KOPT-K1 (cell line): Measurements from ENCODE around the gene CAPN10.

Experiments used
- H3K27ac ChIP-seq: fragments of 200-600 bp; sonication (generic); 2 replicates; pipeline ENCODE4 v1.5.1; 2016; ENCODE audit warnings: antibody characterized with exemption, mild to moderate bottlenecking, low read depth, low read length; ENCODE audit not compliant: poor library complexity, severe bottlenecking
- H3K36me3 ChIP-seq: fragments of 200-600 bp; sonication (generic); 2 replicates; pipeline ENCODE4 v1.5.1; 2017; ENCODE audit warnings: antibody characterized with exemption, mild to moderate bottlenecking, low read length, moderate library complexity; ENCODE audit not compliant: insufficient read depth
- H3K9me3 ChIP-seq: fragments of 200-600 bp; sonication (generic); 2 replicates; pipeline ENCODE4 v1.5.1; 2017; ENCODE audit warnings: antibody characterized with exemption, low read length, mild to moderate bottlenecking; ENCODE audit not compliant: insufficient read depth, poor library complexity, severe bottlenecking

The CAPN10 gene

DNA sequence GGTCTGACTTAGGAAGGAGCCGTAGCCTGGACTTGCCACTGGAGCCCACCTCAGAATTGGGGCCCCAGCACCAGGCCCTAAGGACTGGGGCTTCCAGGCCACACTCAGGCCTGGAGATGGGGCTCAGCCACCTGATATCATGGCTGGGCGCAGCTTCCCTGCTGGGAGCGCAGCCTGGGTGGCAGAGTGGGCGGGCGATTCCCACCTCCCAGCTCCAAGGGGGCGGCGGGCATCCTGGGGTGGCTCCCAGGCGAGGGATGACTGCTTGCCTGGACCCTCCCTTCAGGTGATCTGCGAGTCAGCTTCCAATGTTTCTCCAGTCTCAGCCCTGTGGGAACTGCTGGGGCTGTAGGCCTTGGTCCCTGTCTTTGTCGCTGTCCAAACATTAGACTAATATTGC lies 58.8 kb downstream of the CAPN10 start:
- Histone ChIP-seq H3K9me3 (peaks cover 8% of the 10 kb centered on the region), H3K36me3 (no peaks in the 10 kb centered on the region), H3K27ac (no peak overlapping the region)

DNA sequence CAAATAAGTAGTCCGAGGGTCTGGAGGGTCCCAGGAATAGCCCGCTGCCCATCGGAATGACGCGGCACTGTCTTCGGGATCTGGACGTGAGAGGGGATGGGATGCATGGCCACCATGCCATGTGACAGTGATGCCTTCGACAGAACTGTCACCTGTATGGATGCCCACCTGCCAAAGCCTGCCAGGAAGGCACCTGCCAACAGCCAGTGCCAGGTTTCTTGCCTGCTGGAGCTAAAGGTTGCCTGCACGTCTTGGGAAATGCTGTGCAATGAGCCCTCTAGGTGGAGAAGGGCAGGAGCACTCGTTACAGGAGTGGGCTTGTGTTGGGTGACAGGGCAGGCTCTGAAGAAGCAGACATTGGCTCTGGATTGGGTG lies 59.3 kb downstream of the CAPN10 start:
- H3K36me3 ChIP-seq, result no peaks in the 10 kb centered on the region
- H3K27ac ChIP-seq, result no peak overlapping the region
- H3K9me3 ChIP-seq, result peaks cover 12% of the 10 kb centered on the region

DNA sequence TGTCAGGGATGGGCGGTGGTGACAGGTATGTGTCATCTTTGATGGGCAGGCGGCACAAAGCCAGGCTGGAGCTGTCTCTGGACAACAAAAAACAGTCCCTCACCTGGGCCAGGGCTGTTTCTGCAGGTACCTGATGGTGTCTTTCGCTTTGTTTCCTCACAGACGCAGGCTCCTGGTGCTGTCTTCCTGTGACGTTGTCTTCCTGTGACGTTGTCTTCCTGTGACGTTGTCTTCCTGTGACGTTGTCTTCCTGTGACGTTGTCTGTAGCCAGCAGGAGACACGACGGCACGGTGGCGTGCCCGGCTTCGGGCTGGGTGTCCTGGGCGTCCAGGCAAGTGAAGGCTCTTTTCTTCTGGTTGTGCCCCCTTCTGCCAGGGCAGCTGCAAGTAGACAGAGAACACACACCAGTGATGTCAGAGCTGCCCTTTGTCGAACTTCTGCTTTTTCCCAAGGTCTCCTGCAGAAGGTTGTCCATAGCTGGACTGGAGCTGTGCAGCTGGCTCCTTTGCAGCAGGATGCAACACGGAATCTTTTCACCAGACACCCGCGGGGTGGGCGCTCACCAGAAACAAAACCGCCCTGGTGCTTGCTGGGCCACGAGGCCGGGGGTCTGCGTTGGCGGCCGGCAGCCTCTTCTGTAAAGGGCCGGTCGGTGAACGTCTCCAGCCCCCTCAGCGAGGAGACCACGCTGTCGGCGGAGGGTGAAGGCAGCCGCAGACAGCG lies 59.8 kb downstream of the CAPN10 start:
- Histone ChIP-seq H3K27ac (no peak overlapping the region), H3K36me3 (no peaks in the 10 kb centered on the region), H3K9me3 (peaks cover 17% of the 10 kb centered on the region)

DNA sequence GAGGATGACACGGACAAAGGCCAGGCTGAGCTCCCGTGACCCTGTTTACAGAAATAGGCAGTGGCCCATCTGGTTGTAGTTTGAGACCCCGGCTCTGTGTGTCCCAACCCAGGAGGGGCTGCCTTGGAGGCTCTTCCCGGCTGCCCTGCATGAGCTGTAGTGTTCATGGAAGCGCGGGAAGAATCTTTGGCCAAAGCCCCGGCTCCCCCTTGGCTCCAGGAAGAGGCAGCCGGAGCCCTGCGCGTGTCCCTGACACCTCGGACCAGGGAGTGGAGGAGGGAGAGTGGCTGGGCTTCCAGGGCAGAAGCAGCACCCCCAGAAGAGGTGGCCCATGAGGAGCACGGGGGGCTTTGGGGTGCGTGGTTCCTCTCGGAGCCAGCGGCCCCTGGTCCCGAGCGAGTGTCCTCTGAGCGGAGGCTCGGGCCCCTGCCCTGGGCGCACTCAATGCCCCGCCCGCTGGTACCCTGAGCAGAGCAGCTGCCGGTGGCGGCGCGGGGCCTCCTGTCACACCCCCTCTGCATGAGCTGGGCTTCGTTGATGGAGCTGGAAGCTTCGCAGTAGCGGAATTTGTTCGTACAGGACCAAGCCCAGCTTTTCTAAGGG lies 60.5 kb downstream of the CAPN10 start:
- Histone ChIP-seq H3K36me3 (no peaks in the 10 kb centered on the region), H3K9me3 (peaks cover 19% of the 10 kb centered on the region), H3K27ac (no peak overlapping the region)

DNA sequence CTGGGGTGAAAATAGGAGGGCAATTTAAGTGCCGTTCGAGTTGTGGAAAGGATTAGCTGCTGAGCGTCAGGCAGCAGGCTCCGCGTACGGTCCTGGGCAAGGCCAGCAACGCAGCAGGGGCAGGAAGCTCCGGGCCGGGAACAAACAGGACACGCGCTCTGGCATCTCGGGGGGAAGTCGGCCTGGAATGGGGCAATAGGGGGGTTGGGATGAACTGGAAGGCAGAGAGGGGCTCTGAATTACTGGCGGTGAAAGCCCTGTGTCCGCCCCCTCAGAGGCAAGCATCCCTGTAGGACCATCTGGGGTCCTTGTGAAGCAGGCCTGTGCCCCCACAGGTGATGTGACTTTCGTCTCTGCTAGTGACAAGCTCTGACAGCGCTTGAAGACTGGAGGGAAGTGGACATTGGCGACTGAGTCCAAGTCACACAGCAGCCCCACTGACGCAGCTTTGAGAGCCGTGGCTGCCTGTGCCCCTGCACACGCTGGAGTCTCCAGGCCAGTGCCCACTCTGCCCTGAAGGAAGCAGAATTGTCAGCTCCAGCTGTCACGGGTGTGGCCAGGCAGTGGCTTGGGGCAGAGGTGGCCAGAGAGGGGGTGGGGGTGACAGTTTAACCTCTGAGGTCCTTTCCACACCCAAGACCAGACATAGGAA lies 61.1 kb downstream of the CAPN10 start:
- Histone ChIP-seq H3K27ac (no peak overlapping the region), H3K9me3 (peaks cover 16% of the 10 kb centered on the region), H3K36me3 (no peaks in the 10 kb centered on the region)

DNA sequence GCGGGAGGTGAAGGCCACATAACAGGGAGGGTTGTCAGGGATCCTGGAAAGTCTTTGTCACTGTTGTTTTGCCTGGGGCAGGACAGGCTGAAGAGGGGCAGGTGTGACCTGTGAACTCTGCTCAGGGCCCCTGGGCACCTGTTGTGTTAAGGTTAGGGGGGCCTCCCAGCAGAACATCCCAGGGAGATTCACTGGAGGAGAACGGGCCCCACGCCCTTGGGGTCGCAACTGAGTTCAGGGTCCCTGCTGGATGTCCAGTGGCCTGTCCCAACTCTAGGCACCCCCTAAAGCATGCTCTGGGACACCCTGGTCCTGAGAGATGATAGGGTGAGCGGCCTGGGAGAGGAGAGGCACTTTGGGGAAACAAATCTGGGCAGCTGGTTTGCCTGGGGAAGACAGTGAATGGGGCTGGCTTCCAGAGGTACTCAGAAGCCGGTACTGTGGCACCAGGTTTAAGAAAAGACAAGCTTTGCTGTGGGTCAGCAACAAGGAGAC lies 61.7 kb downstream of the CAPN10 start:
- Histone ChIP-seq H3K27ac (no peak overlapping the region), H3K36me3 (no peaks in the 10 kb centered on the region), H3K9me3 (peaks cover 16% of the 10 kb centered on the region)
